ENCODE results near the gene LYPLA2.

The LYPLA2 gene

DNA sequence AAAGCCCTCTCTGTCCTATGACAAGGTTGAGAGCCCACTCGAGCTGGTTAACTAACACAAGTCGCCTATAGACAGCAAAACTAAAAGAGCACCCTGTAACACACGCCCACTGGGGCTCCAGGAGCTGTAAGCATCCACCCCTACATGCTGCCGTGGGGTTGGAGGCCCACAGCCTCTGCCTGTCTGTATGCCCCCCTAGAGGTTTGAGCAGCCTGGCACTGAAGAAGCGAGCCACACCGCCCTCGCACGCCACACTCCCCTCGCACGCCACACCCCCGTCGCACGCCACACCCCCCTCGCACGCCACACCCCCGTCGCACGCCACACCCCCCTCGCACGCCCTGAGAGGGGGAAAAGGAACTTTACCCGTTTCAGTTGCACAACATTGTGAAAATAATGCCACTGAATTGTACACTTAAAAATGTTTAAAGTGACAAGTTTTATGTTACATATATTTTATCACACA, 47.5 kb downstream of the LYPLA2 start:
- DNase-seq: peak; percentile 18

DNA sequence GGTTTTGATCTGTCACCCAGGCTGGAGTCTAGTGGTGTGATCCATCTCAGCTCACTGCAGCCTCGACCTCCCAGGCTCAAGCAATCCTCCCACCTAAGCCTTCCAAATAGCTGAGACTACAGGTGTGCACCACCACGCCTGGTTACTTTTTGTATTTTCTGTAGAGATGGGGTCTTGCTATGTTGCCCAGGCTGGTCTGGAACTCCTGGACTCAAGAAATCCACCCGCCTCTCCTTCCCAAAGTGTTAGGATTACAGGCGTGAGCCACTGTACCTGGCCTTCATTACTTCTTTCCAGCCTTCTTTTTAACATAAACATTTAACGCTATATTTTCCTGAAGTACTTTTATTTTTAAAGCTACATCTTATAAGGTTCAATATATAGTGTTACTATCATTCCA, 52.7 kb downstream of the LYPLA2 start:
- no peak for DNase-seq
